HG03159 (cell line): ENCODE measurements around the gene LTA.

ENCODE experiments used
- ATAC-seq: cut with Tn5 transposase; IDR thresholded peaks from one replicate; pipeline ENCODE4 v1.9.1; 2021; ENCODE audit warnings: mild to moderate bottlenecking, moderate library complexity; ENCODE audit not compliant: unreplicated experiment

LTA gene

DNA sequence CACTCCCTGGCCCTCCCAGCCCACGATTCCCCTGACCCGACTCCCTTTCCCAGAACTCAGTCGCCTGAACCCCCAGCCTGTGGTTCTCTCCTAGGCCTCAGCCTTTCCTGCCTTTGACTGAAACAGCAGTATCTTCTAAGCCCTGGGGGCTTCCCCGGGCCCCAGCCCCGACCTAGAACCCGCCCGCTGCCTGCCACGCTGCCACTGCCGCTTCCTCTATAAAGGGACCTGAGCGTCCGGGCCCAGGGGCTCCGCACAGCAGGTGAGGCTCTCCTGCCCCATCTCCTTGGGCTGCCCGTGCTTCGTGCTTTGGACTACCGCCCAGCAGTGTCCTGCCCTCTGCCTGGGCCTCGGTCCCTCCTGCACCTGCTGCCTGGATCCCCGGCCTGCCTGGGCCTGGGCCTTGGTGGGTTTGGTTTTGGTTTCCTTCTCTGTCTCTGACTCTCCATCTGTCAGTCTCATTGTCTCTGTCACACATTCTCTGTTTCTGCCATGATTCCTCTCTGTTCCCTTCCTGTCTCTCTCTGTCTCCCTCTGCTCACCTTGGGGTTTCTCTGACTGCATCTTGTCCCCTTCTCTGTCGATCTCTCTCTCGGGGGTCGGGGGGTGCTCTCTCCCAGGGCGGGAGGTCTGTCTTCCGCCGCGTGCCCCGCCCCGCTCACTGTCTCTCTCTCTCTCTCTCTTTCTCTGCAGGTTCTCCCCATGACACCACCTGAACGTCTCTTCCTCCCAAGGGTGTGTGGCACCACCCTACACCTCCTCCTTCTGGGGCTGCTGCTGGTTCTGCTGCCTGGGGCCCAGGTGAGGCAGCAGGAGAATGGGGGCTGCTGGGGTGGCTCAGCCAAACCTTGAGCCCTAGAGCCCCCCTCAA is at the start of gene LTA:
Gene LTA (plus strand): TSS at position 249 of the 871 bp plus-strand sequence. CDS start 454 bp downstream, at position 703.
- ATAC-seq: peak; percentile 37

DNA sequence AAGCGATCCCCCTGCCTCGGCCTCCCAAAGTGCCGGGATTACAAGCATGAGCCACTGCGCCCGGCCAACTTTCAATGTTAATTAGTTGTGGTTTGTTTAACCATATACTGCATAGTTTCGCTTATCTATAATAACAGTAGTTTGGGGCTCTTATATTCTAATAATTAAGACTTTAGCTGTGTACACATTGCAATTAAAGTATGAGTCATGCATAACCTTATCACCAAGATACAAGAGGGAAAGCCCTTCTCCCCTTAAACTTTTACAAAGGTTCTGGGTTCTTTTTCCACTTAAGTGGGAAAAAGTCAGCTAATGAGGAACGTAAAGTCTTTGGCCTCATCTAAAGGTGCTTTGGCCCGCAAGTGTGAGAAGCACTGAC is 46.5 kb upstream of the LTA start:
- ATAC-seq: no peak

- ATAC-seq: no peak
Measured at GRCh38 chr6:31525932-31526591, 46.0 kb upstream of the LTA start.

- ATAC-seq: no peak
Measured at GRCh38 chr6:31528307-31528777, 43.7 kb upstream of the LTA start.

DNA sequence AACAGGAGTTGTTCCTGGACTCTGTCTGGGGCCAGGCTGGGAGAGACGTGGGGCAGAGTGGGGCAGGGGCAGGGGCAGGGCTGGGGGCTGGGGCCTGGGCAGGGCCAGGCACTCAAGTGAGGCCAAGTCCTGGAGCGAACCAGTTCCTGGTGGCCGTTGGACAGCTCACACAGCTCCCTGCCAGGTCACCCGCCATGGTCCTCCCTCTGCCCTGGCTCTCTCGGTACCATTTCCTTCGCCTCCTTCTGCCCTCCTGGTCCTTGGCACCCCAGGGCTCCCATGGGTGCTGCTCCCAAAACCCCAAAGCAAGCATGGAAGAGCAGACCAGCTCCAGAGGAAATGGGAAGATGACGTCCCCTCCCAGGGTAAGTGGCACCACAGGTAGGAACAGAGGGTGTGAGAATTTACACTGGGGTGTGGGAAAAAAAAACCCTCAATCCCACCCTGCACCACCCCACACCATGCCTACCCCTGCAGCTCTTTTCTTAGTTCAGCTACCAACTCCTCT is 43.2 kb upstream of the LTA start, which contains the start of gene MCCD1:
Gene MCCD1 (plus strand): TSS at position 142 of the 508 bp plus-strand sequence. CDS start 53 bp downstream, at position 195.
- no peak for ATAC-seq

DNA sequence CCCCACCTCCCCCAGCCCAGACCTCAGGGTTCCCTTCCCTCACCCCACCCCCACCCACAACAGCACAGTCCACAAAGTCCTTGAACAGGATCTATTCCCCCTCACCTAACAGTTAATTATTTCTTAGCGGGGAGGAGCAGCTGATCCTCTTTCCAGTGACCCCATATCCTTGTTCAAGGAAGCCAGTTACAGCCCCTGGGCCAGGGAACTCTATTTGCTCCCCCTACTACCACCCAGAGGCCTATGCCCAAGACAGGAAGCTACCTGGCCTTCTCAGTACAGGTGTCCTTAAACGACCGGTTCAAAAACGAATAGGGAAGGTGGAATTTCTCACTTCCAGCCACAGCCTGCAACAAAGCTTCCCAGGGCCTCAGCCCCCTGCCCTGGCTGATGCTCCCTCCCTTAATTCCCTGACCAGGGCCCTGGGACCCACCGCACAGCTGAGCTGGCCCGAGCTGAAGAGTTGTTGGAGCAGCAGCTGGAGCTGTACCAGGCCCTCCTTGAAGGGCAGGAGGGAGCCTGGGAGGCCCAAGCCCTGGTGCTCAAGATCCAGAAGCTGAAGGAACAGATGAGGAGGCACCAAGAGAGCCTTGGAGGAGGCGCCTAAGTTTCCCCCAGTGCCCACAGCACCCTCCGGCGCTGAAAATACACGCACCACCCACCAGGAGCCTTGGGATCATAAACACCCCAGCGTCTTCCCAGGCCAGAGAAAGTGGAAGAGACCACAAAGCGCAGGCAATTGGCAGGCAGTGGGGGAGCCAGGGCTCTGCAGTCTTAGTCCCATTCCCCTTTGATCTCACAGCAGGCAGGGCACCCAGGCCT is 42.5 kb upstream of the LTA start:
- no peak for ATAC-seq

- no peak for ATAC-seq
Measured at GRCh38 chr6:31530659-31531058, 41.4 kb upstream of the LTA start.

GRCh38 chr6:31531162-31531561 is 40.9 kb upstream of the LTA start:
- ATAC-seq: no peak

DNA sequence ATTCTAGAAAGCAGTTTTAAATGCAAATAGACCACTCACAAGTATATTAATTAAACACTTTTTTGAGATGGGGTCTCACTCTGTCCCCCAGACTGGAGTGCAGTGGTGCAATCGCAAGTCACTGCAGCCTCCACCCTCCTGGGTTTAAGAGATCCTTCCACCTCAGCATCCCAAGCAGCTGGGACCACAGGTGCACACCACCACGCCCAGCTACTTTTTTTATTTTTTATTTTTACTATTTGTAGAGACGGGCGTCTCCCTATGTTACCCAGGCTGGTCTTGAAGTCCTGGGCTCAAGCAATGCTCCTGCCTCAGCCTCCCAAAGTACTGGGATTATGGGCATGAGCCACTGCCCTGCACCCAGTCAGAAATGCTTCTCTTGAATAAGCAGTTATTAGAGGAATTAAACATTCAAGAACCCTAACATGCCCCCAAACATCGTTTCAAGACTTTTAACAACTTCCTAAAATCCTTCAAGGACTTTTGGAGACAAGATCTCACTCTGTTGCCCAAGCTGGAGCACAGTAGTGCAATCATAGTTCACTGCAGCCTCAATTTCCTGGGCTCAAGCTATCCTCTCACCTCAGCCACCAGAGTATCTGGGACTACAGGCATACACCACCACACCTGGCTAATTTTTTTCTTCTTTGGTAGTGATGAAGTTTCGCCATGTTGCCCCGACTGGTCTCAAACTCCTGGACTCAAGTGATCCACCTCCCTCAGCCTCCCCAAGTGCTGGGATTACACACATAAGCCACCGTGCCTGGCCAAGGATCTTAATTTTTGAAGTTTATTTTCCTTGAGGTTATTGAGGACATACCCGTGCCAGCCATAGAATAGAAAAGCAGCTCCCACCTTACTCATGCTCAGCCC is 40.1 kb upstream of the LTA start:
- no peak for ATAC-seq

GRCh38 chr6:31532644-31533454 is 39.2 kb upstream of the LTA start:
- no peak for ATAC-seq

DNA sequence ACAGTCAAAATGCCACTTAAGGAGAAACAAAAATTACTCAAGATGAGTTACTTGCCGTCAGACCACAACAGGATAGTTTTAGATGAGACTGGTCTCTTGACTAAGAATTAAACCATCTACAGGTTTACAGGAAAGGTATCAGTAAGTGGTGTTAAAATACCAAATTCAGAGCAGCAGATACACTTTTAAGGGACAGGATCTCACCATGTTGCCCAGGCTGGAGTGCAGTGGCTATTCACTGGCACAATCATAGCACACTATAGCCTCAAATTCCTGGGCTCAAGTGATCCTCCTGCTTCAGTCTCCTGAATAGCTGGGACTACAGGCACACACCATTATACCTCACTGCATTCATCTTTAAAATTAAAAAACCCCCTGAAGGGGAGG is 38.6 kb upstream of the LTA start:
- no peak for ATAC-seq

- no peak for ATAC-seq
Measured at GRCh38 chr6:31534011-31534410, 38.1 kb upstream of the LTA start.

DNA sequence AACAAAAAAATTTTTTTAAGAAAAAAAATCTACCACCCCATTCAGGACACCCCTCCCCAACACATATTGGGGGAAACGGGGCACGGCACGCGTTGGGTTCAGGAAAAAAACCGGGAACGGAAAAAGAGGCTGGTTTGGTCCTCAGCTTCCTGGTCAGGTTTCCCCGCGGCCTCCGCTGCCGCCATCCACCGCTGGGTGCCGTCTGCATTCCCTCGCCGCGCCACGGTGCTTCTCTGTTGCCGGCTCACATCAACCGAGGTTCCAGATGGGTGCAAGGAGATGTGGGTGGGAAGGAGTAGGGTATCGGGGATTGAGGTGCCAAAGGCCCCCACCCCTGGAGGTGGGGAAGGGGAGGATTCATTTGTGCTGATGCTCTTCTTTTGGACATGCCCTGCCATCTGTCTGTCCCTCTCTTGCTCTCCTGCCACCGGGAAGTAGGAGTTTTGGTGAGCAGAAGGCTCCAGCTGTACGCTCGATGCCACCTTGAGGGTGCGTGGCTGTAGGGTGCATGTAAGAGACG is 37.5 kb upstream of the LTA start:
- ATAC-seq: no peak

GRCh38 chr6:31535538-31536324 is 36.4 kb upstream of the LTA start:
- ATAC-seq: no peak

DNA sequence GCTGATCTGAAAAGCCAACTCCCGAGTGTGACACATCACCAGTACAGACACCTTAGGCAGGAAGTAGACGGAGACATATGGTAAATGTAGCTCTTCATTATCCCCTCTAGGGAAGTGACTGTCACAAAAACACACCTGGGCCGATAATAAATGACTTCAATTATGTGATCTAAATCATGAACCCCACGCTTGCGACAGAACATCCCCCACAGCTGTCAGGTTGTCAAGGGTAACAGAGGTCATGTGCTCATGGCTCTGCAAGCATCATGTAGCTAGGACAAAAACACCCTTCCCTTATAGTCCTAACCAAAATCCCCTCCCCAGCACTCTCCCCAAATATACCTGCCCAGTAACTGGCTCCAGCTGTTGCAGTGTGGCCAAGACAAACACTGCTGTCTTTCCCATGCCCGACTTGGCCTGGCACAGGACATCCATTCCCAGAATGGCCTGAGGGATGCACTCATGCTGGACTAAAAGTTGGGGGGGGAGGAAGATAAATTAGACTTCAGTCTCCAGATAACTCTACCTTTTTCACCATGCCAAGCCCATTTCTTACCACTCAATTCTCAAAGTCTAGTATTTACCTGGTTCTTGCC is 33.2 kb upstream of the LTA start:
- no peak for ATAC-seq

GRCh38 chr6:31540640-31541039 is 31.4 kb upstream of the LTA start:
- no peak for ATAC-seq

DNA sequence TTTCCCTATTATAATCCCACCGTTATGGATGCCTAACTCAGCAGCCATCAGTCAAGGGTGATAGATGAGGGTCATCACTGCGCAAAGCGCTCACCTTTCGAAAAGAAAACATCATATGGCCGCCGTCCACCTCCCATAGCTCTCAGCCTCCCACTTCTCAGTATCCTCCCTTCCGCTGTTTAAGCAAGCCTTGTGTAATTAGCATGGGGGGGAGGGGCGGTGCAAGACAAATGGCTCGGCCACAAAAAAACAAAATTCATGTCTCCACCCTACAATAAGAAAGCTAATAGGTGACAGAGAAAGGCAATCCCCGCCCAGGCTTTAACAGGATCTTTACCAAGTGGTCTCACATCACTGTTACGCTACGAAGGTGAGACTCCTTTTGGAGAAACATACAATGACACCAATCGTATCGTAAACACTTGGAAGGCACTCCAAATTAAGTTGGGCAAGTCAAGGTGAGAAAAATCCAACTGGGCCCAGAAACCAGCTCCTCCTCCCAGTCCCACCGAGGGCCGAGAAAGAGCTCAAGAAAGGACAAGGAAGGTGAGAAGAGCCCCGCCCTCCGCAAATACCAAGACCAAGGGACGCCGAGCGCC is 30.9 kb upstream of the LTA start:
- ATAC-seq: peak; percentile 31
